ENCODE data around the gene CDK14.

DNA sequence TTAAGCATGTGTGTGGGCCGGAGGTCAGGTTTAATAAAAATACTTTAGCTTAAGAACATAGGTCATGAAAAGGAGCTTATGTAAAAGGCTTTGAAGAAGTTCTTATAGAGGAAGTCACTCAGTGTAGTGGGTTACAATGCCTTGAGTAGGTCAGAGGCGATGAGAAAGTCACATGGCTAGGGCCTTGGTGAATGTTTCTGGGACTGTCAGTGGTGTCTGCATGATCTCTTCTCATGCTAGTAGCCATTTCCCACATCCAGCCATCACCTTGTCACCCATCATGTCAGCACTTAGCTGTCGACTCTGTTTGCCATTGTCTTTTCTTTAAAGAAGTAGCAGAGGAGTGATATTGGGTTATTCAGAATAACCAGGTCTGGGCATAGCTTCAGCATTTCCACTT is 236.6 kb downstream of the CDK14 start:
- TF ChIP-seq POLR2A (IDR thresholded peaks at IDR 0.05; ENCODE audit: low read depth, low read length) (no peak), POLR2AphosphoS5 (IDR thresholded peaks at IDR 0.05; ENCODE audit: low read depth, low read length) (no peak)
